Skin epidermis (tissue), 12 donors: Measurements from ENCODE around the gene CCDC148.
"Not testable (repeated sequence)": the region's sequence is repeated elsewhere in the genome, so short reads cannot be mapped to it uniquely, and the experiment has no call there.

Experiments used
- H3K27ac ChIP-seq, 21 experiments: fragments of 200-600 bp; sonication (generic) in 11 of 21; one replicate each; pipeline ENCODE4 v1.5.0; 2020; ENCODE audit warnings: mild to moderate bottlenecking in 3 of 21, inconsistent platforms in 2 of 21, moderate library complexity in 2 of 21
- H3K4me3 ChIP-seq, 7 experiments: fragments of 200-600 bp; sonication (generic) in 2 of 7; one replicate each; pipeline ENCODE4 v1.5.0; 2020; ENCODE audit warnings: inconsistent platforms in 2 of 7, mild to moderate bottlenecking in 2 of 7, moderate library complexity in 1 of 7

CCDC148 gene

DNA sequence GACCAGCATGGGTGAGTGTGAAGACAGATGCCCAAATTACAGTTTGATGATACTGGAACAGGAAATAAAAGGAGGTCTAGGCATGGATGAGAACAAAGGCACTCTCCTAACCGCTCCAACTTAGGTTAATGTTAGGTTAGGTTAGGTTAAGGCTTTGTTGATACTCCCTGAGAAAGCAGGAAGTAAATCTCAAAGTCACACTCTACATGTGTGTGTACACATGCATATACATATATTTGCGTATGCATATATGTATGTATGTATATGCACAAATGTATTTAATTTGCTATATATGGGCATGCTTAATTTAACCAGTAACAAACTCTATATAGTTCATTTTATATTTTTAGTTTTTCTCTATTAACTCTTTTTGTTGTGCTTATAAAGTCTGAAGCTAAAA lies 215.6 kb downstream of the CCDC148 start:
- Histone ChIP-seq H3K4me3 (no peak overlapping the region), H3K27ac (no peak overlapping the region)

- Histone ChIP-seq H3K4me3 (no peak overlapping the region), H3K27ac (no peak overlapping the region)
These were observed 217.3 kb downstream of the CCDC148 start for GRCh38 chr2:158239271-158239670.

DNA sequence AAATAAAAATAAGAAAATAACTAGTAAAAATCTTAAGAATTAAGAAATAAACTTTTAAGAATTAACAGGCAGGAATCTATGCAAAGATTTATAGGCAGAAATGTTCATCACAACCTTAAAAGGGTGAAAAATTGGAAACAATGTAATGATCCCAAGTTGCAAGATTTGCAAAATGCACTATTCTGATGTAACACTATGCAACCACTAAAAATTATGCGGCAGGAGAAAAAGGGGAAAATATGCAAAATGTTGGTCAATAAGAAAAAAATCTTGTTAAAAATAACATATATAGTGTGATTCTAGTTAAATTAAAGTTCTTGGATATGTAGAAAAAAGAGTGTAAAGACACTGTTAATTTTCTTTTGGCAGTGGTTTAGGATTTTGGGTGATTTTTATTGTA lies 222.1 kb downstream of the CCDC148 start:
- H3K4me3 ChIP-seq = no peak overlapping the region
- no peak overlapping the region for H3K27ac ChIP-seq

DNA sequence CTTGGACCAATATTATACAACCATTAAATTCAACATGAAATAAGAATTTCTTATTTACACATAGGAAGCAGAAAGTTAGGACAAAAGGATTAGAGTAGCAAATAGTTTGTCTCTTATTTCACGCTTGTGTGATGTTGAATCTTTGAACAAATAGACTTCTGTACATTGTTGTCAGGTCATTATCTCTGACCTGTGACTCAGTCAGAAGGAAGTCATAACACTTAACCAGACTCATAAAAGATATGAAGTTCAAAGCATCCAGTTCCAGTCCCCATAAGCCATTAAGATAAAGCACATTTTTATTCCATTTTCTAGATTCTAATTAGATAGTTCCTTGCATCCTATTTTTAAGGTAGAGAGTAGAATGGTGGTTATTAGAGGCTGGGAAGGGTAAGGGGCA lies 224.1 kb downstream of the CCDC148 start:
- Histone ChIP-seq H3K4me3 (no peak overlapping the region), H3K27ac (no peak overlapping the region)

DNA sequence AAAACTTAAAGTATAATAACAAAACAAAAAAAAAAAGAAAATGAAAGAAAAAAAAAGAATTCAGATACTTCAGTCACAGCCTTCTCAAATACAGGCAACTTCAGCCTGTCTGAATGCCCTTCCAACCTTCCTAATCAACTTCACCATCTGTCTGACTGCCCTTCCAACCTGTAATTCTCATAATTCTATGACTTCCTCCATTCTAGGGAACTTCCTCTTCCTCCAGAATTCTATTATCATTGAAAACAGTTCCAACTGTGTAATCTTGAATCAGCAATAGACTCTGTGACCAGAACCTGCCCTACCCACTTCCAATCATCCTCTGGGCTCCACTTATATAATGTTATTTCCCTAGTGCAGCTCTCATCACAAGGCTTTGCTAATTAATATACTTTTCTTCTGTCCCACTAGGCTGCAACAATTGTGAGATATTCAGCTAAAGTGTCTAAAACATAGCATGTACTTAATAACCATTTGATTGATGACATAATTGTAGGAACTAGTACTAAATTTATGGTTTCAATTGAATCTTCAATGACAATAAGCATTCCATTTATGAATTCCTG lies 227.5 kb downstream of the CCDC148 start:
- no peak overlapping the region for H3K4me3 ChIP-seq
- no peak overlapping the region for H3K27ac ChIP-seq

GRCh38 chr2:158223066-158223465 lies 233.5 kb downstream of the CCDC148 start:
- not testable (repeated sequence) for H3K4me3 ChIP-seq, H3K27ac ChIP-seq

- H3K27ac ChIP-seq = no peak overlapping the region
- H3K4me3 ChIP-seq = no peak overlapping the region
These were observed 235.2 kb downstream of the CCDC148 start for GRCh38 chr2:158221063-158222020.

- no peak overlapping the region for H3K27ac ChIP-seq
- no peak overlapping the region for H3K4me3 ChIP-seq
These were observed 239.0 kb downstream of the CCDC148 start for GRCh38 chr2:158217593-158217992.

- no peak overlapping the region for H3K27ac ChIP-seq
- no peak overlapping the region for H3K4me3 ChIP-seq
These were observed 242.1 kb downstream of the CCDC148 start for GRCh38 chr2:158214431-158214830.

GRCh38 chr2:158213773-158214172 lies 242.8 kb downstream of the CCDC148 start:
- H3K27ac ChIP-seq = no peak overlapping the region

GRCh38 chr2:158212301-158212700 lies 244.3 kb downstream of the CCDC148 start:
- no peak overlapping the region for H3K4me3 ChIP-seq
- H3K27ac ChIP-seq = no peak overlapping the region

More at GRCh38 chr2:158213773-158214172, 242.8 kb downstream of the CCDC148 start:
- no peak overlapping the region for H3K4me3 ChIP-seq

GRCh38 chr2:158211502-158211901 lies 245.1 kb downstream of the CCDC148 start:
- H3K27ac ChIP-seq = no peak overlapping the region

DNA sequence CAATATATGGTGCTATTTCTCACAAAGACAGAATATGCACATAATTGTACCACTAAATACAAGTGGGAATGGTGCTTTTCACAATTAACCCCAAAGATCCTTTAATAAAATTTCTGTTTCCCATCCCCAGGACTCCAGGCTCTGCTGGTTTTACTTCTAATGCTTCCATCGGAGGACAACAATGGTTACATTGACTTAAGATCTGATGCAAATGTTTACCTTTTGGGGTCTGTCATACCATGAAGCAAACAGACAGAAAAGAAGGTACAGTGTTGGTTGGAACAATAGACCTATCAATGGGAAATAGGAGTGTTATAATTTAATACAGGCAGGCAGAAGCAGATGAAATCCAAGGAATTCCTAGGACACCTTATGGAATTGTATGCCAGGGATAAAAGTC lies 249.2 kb downstream of the CCDC148 start:
- Histone ChIP-seq H3K4me3 (no peak overlapping the region), H3K27ac (no peak overlapping the region)

More at GRCh38 chr2:158211502-158211901, 245.1 kb downstream of the CCDC148 start:
- no peak overlapping the region for H3K4me3 ChIP-seq

DNA sequence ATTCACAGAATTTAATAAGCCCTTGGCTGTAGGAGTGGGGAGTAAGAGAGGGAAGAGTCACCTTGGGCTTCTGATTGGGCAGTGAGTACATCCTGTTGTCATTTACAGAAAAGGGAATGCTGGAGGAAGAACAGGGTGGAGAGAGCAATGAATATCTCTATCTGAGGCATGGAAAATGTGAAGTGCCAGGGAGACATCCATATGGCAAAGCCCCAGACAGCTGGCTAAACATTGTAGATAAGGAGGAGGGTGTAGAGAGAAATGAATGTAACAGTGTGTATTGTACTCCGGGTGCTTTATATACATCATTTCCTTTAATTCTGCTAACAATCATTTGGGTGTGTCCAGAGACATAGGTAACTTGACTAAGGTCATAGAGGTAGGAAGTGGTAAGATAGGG lies 251.3 kb downstream of the CCDC148 start:
- H3K27ac ChIP-seq = no peak overlapping the region
- H3K4me3 ChIP-seq = no peak overlapping the region

DNA sequence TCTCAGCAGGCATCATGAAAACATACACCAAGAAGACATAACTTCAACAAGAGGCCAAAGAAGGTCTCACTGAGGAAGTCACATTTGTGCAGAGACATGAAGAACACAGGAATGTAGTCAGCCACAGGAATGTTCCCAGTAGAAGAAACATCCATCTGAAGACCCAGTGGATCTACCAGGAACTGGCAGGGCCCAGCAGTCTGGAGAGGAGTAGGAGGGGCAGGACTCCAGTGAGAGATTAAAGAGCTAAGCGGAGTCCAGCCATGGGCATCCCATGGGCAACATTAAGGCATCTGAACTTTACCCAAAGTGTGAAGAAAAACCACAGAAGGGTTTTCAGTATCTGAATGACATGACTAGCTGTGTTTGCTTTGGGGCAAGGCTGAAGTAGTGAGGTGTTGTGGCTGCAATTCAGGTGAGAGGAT lies 251.8 kb downstream of the CCDC148 start:
- Histone ChIP-seq H3K27ac (no peak overlapping the region), H3K4me3 (no peak overlapping the region)

DNA sequence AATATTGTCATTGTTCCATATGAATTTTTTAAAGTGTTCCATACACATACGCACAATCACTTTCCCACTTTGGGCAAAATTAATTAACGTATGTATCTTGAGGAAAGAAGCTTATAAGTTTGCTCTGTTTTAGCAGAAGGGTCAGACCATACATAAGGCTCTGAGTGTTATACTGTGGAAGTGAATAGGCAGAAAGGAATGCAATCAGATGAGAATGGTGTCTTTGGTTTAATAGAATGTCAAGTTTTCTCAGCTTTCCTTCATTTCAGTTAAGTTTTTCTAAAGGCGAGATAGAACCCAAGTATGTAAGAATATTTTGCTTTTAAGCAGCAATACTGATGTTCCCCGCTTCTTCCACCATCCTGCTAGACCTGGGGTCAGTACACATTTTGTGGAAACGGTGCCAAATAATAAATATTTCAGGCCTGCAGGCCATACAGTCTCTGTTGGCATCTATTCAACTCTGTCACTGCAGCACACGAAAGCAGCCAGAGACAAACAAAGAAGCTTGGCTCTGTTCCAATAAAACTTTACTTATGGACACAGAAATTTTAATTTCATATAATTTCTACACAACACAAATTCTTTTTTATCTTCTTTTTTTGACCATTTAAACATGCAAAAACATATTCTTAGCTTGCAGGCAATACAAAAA lies 254.3 kb downstream of the CCDC148 start:
- H3K27ac ChIP-seq = no peak overlapping the region
- H3K4me3 ChIP-seq = no peak overlapping the region

DNA sequence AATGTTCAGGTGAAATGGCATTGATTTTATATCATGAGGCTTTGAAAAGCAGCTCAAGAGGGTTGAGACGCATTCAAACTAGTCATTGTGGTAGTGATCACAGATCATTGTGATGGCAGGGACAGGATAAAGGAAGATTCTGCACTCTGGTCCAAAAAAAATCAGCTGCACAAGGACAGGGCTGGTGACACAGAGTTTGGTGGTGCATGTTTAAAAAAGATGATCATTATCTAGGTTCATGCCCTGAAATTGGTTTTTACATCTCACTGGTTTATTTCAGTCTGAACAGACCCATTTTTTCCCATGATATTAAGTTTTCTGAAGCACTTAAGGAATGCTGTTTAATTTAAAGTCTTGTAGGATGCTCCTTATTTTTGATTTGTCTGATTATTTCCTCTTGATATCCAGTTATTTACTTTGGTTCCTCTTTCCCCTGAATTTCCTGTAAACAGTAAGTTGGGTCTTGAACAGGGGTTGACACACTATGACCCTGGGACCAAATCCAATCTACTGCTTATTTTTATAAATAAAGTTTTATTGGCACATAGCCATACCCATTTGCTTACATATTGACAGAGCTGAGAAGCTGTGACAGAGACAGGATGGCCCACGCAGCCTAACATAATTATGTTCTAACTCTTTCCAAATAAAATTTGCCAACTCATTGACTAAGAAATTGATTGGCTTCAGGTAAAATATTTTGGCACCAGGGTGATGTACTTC lies 256.5 kb downstream of the CCDC148 start:
- no peak overlapping the region for H3K27ac ChIP-seq

GRCh38 chr2:158197940-158198339 lies 258.6 kb downstream of the CCDC148 start:
- Histone ChIP-seq H3K27ac (no peak overlapping the region), H3K4me3 (no peak overlapping the region)

More for the DNA sequence above, 256.5 kb downstream of the CCDC148 start:
- no peak overlapping the region for H3K4me3 ChIP-seq

- H3K27ac ChIP-seq = no peak overlapping the region
- no peak overlapping the region for H3K4me3 ChIP-seq
These were observed 262.3 kb downstream of the CCDC148 start for GRCh38 chr2:158194229-158194628.
